ENCODE data around the gene MT1M.
"Not testable (repeated sequence)": the region's sequence is repeated elsewhere in the genome, so short reads cannot be mapped to it uniquely, and the experiment has no call there.

DNA sequence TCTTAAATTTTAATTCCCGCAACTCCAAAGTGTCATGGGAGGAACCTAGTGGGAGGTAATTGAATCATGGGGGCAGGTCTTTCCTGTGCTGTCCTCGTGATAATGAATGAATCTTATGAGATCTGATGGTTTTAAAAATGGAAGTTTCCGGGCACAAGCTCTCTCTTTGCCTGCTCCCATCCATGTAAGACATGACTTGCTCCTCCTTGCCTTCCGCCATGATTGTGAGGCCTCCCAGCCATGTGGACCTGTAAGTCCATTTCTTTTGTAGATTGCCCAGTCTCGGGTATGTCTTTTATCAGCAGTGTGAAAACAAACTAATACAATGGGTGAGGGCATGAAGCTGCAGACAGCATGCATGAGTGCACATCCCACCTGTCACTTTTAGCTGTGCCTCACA is 9.3 kb upstream of the MT1M start:
- TF ChIP-seq, protein P1, sequence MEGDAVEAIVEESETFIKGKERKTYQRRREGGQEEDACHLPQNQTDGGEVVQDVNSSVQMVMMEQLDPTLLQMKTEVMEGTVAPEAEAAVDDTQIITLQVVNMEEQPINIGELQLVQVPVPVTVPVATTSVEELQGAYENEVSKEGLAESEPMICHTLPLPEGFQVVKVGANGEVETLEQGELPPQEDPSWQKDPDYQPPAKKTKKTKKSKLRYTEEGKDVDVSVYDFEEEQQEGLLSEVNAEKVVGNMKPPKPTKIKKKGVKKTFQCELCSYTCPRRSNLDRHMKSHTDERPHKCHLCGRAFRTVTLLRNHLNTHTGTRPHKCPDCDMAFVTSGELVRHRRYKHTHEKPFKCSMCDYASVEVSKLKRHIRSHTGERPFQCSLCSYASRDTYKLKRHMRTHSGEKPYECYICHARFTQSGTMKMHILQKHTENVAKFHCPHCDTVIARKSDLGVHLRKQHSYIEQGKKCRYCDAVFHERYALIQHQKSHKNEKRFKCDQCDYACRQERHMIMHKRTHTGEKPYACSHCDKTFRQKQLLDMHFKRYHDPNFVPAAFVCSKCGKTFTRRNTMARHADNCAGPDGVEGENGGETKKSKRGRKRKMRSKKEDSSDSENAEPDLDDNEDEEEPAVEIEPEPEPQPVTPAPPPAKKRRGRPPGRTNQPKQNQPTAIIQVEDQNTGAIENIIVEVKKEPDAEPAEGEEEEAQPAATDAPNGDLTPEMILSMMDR (IDR thresholded peaks at IDR 0.05 in 8 of 11, conservative IDR thresholded peaks at IDR 0.05 in 3 of 11): not testable (repeated sequence)
- TF ChIP-seq POLR2A (IDR thresholded peaks at IDR 0.05): not testable (repeated sequence)
